HEK293 (cell line): Measurements from ENCODE around the gene TMEM187.

Experiments
- CTCF ChIA-PET: fragments of 350-600 bp; formaldehyde crosslinking; extraction: SDS; loops from one replicate; lab custom pipeline; 2021; ENCODE audit warnings: antibody characterized with exemption; lab: Yijun Ruan, JAX
- POLR2A ChIA-PET: fragments of 300-600 bp; formaldehyde crosslinking; extraction: SDS; loops from one replicate; lab custom pipeline; 2020; ENCODE audit warnings: antibody characterized with exemption, inconsistent platforms; lab: Yijun Ruan, JAX
- H3K27ac ChIP-seq: fragments of 200-500 bp; sonication (Bioruptor generic); 2 replicates; pipeline ENCODE4 v1.5.1; 2014; ENCODE audit warnings: low read depth, low read length, control low read depth, inconsistent platforms; ENCODE audit errors: extremely low read depth
- H3K36me3 ChIP-seq, 2 experiments: fragments of 200-500 bp in 1 of 2; sonication (Bioruptor generic) in 1 of 2; 1 replicate in 1 of 2; 2 replicates in 1 of 2; pipeline ENCODE4 v1.5.1; 2014 to 2017; ENCODE audit warnings: inconsistent platforms in 2 of 2, low read length in 2 of 2; ENCODE audit not compliant: control insufficient read depth in 2 of 2, insufficient read depth in 1 of 2
- H3K4me1 ChIP-seq: fragments of 200-500 bp; sonication (Bioruptor generic); 2 replicates; pipeline ENCODE4 v1.5.1; 2014; ENCODE audit warnings: mild to moderate bottlenecking, low read length, inconsistent platforms; ENCODE audit not compliant: control insufficient read depth, insufficient read depth
- H3K4me3 ChIP-seq: 2 replicates; pipeline ENCODE4 v1.5.1; 2011; ENCODE audit warnings: low read depth, mild to moderate bottlenecking, control low read depth, low read length, moderate library complexity
- H3K9me3 ChIP-seq: fragments of 200-500 bp; sonication (Bioruptor generic); 2 replicates; pipeline ENCODE4 v1.5.1; 2014; ENCODE audit warnings: low read depth, low read length, inconsistent platforms; ENCODE audit not compliant: control insufficient read depth, insufficient read depth
- HOXD13 ChIP-seq: sonication (generic); formaldehyde crosslinking; IDR thresholded peaks from 2 replicates; pipeline ENCODE4 v1.8.0; 2022; ENCODE audit warnings: missing genetic modification reagents, borderline replicate concordance
- KLF16 ChIP-seq: fragments of 450-650 bp; formaldehyde crosslinking; IDR thresholded peaks from 2 replicates; pipeline ENCODE4 v1.5.1; 2017; ENCODE audit warnings: missing biosample characterization, missing genetic modification characterization
- MYNN ChIP-seq: fragments of 450-650 bp; formaldehyde crosslinking; IDR thresholded peaks from 2 replicates; pipeline ENCODE4 v1.5.1; 2016; ENCODE audit warnings: missing biosample characterization, missing genetic modification characterization, borderline replicate concordance
- PRDM1 ChIP-seq: fragments of 450-650 bp; formaldehyde crosslinking; IDR thresholded peaks from 2 replicates; pipeline ENCODE4; 2016; ENCODE audit warnings: missing biosample characterization, missing genetic modification characterization
- YY2 ChIP-seq: fragments of 450-650 bp; formaldehyde crosslinking; IDR thresholded peaks from 2 replicates; pipeline ENCODE4 v1.5.1; 2016; ENCODE audit warnings: missing biosample characterization, missing genetic modification characterization
- ZBTB8A ChIP-seq: fragments of 450-650 bp; formaldehyde crosslinking; IDR thresholded peaks from 2 replicates; pipeline ENCODE4 v1.5.1; 2016; ENCODE audit warnings: missing biosample characterization, missing genetic modification characterization
- ZFP69B ChIP-seq: fragments of 450-650 bp; formaldehyde crosslinking; IDR thresholded peaks from 2 replicates; pipeline ENCODE4 v1.5.1; 2016; ENCODE audit warnings: missing biosample characterization, missing genetic modification characterization
- ZNF114 ChIP-seq: fragments of 450-650 bp; formaldehyde crosslinking; IDR thresholded peaks from 2 replicates; pipeline ENCODE4 v1.5.0; 2017; ENCODE audit warnings: missing biosample characterization, missing genetic modification characterization
- ZNF146 ChIP-seq: fragments of 450-650 bp; formaldehyde crosslinking; IDR thresholded peaks from 2 replicates; pipeline ENCODE4 v1.5.1; 2016; ENCODE audit warnings: missing biosample characterization, missing genetic modification characterization
- ZNF19 ChIP-seq: fragments of 450-650 bp; formaldehyde crosslinking; IDR thresholded peaks from 2 replicates; pipeline ENCODE4; 2016; ENCODE audit warnings: missing biosample characterization, missing genetic modification characterization, low read depth
- ZNF274 ChIP-seq, 2 experiments: fragments of 200-500 bp in 1 of 2; fragments of 450-650 bp in 1 of 2; sonication (Bioruptor generic) in 1 of 2; formaldehyde crosslinking in 1 of 2; IDR thresholded peaks; 2 replicates each; pipeline versions ENCODE4 v1.5.1 to v1.6.1; 2014 to 2016; ENCODE audit warnings: borderline replicate concordance in 1 of 2, inconsistent platforms in 1 of 2, low read length in 1 of 2, missing biosample characterization in 1 of 2, missing genetic modification characterization in 1 of 2
- ZNF366 ChIP-seq: fragments of 450-650 bp; formaldehyde crosslinking; conservative IDR thresholded peaks from 2 replicates; pipeline ENCODE4 v1.5.1; 2016; ENCODE audit warnings: missing biosample characterization, missing genetic modification characterization
- ZNF510 ChIP-seq: fragments of 450-650 bp; formaldehyde crosslinking; IDR thresholded peaks from 2 replicates; pipeline ENCODE4 v1.5.1; 2018; ENCODE audit warnings: mild to moderate bottlenecking, missing genetic modification characterization, missing biosample characterization; ENCODE audit not compliant: insufficient replicate concordance
- ZNF558 ChIP-seq: fragments of 450-650 bp; formaldehyde crosslinking; IDR thresholded peaks from 2 replicates; pipeline ENCODE4 v1.5.1; 2016; ENCODE audit warnings: missing biosample characterization, missing genetic modification characterization
- ZNF561 ChIP-seq: fragments of 450-650 bp; IDR thresholded peaks from 2 replicates; pipeline ENCODE4 v1.5.1; 2018; ENCODE audit warnings: missing biosample characterization, missing genetic modification characterization, borderline replicate concordance
- ZNF571 ChIP-seq: fragments of 450-650 bp; formaldehyde crosslinking; IDR thresholded peaks from 2 replicates; pipeline ENCODE4 v1.5.0; 2017; ENCODE audit warnings: missing biosample characterization, missing genetic modification characterization
- ZNF629 ChIP-seq: fragments of 450-650 bp; formaldehyde crosslinking; IDR thresholded peaks from 2 replicates; pipeline ENCODE4 v1.5.1; 2017; ENCODE audit warnings: missing biosample characterization, missing genetic modification characterization
- ZNF654 ChIP-seq: fragments of 450-650 bp; formaldehyde crosslinking; IDR thresholded peaks from 2 replicates; pipeline ENCODE4 v1.5.1; 2016; ENCODE audit warnings: low read depth, missing biosample characterization, missing genetic modification characterization
- ZSCAN23 ChIP-seq: fragments of 450-650 bp; formaldehyde crosslinking; IDR thresholded peaks from 2 replicates; pipeline ENCODE4 v1.5.1; 2016; ENCODE audit warnings: missing biosample characterization, missing genetic modification characterization
- TF ChIP-seq, protein P1 (sequence below): fragments of 450-650 bp; formaldehyde crosslinking; IDR thresholded peaks from 2 replicates; pipeline ENCODE4 v1.5.1; 2016; ENCODE audit warnings: missing biosample characterization, missing genetic modification characterization
- TF ChIP-seq, protein P2 (sequence below): fragments of 450-650 bp; formaldehyde crosslinking; IDR thresholded peaks from 2 replicates; pipeline ENCODE4 v1.5.1; 2016; ENCODE audit warnings: missing biosample characterization, missing genetic modification characterization
- TF ChIP-seq, protein P3 (sequence below): fragments of 450-650 bp; formaldehyde crosslinking; IDR thresholded peaks from 2 replicates; pipeline ENCODE4 v1.5.1; 2016; ENCODE audit warnings: missing biosample characterization, missing genetic modification characterization
- TF ChIP-seq, protein P4 (sequence below): fragments of 450-650 bp; IDR thresholded peaks from 2 replicates; pipeline ENCODE4 v1.5.1; 2018; ENCODE audit warnings: missing biosample characterization, missing genetic modification characterization
- TF ChIP-seq, protein P5 (sequence below): fragments of 450-650 bp; formaldehyde crosslinking; IDR thresholded peaks from 2 replicates; pipeline ENCODE4 v1.5.1; 2016; ENCODE audit warnings: missing biosample characterization, missing genetic modification characterization

The TMEM187 gene

DNA sequence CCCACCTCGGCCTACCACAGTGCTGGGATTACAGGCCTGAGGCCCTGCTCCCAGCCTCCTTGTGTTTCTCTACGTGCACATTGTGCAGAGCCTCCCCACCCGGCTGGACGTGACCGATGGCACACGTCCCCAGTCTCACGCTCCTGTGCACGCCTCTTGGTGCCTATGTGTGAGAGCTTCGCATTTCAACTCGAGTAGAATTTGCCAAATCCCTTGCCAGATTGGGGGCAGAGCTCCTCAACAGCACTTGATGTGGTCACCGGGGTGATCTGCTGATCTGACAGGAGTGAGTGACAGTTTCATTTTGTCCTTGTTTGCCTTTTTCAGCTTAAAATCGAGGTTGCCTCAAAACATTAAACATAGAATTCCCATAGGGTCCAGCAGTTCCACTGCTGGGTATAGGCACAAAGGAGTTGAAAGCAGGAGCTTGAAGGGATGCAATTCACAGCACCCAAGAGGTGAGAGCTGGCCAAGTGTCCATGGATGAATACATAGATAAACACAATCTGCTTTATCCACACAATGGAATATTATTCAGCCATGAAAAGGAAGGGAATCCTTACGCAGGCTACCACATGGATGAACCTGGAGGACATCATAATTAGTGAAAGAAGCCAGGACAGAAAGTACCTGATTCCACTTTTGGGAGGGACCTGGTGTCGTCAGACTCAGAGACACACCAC lies 17.6 kb downstream of the TMEM187 start:
- ChIA-PET CTCF (no interaction called here), POLR2A (no interaction called here)
- TF ChIP-seq ZNF571 (tag by site-specific recombination) (no peak), ZNF146 (tag by site-specific recombination) (peak; percentile 98)
- H3K4me3 ChIP-seq, result no peak overlapping the region
- H3K9me3 ChIP-seq, result no peaks in the 10 kb centered on the region
- no peaks in the 10 kb centered on the region for H3K36me3 ChIP-seq
- H3K27ac ChIP-seq, result no peak overlapping the region
- no peaks in the 10 kb centered on the region for H3K4me1 ChIP-seq

DNA sequence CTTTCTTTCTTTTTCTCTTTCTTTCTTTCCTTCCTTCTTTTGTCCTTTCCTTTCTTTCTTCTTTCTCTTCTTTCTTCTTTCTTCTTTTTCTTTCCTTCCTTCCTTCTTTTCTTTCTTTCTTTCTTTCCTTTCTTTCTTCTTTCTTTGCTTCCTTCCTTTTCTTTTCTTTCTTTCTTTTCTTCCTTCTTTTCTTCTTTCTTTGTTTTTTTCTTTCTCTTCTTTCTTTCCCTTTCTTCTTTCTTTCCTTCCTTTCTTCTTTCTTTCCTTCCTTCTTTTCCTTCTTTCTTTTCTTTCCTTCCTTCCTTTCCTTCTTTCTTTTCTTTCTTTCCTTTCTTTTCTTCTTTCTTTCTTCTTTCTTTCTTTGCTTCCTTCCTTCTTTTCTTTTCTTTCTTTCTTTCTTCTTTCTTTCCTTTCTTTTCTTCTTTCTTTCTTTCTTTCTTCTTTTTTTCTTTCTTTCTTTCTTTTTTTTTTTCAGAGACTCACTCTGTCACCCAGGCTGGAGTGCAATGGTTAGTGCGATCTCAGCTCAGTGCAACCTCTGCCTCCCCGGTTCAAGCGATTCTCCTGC lies 18.5 kb downstream of the TMEM187 start:
- ChIA-PET POLR2A (interaction anchor here (0.7 kb wide), 1 partner anchor 367 kb away, joined by 4 read pairs; no protein-coding TSS in a partner anchor), CTCF (interaction anchor here (1.3 kb wide), 1 partner anchor 22 kb away, joined by 3 read pairs; no protein-coding TSS in a partner anchor)
- Histone ChIP-seq H3K9me3 (no peaks in the 10 kb centered on the region), H3K27ac (no peak overlapping the region), H3K4me3 (no peak overlapping the region), H3K36me3 (no peaks in the 10 kb centered on the region), H3K4me1 (no peaks in the 10 kb centered on the region)
- TF ChIP-seq MYNN (no peak), ZSCAN23 (tag by site-specific recombination) (no peak), YY2 (no peak), HOXD13 (CRISPR knock-in tag) (no peak), ZNF19 (tag by site-specific recombination) (no peak), KLF16 (tag by site-specific recombination) (no peak), ZNF561 (no peak), ZNF510 (tag by site-specific recombination) (no peak), ZFP69B (tag by site-specific recombination) (no peak), ZNF114 (tag by site-specific recombination) (peak; percentile 65; the same call in 1 of the 2 replicates), ZNF629 (tag by site-specific recombination) (no peak), ZBTB8A (tag by site-specific recombination) (no peak), ZNF274 (IDR thresholded peaks at IDR 0.05; ENCODE audit: low read length) (no peak), ZNF274 (tag by site-specific recombination; IDR thresholded peaks at IDR 0.05; ENCODE audit: borderline replicate concordance) (no peak), ZNF558 (no peak), ZNF366 (peak; percentile 100), ZNF654 (tag by site-specific recombination) (no peak), PRDM1 (peak; percentile 89)
- TF ChIP-seq, protein P1, sequence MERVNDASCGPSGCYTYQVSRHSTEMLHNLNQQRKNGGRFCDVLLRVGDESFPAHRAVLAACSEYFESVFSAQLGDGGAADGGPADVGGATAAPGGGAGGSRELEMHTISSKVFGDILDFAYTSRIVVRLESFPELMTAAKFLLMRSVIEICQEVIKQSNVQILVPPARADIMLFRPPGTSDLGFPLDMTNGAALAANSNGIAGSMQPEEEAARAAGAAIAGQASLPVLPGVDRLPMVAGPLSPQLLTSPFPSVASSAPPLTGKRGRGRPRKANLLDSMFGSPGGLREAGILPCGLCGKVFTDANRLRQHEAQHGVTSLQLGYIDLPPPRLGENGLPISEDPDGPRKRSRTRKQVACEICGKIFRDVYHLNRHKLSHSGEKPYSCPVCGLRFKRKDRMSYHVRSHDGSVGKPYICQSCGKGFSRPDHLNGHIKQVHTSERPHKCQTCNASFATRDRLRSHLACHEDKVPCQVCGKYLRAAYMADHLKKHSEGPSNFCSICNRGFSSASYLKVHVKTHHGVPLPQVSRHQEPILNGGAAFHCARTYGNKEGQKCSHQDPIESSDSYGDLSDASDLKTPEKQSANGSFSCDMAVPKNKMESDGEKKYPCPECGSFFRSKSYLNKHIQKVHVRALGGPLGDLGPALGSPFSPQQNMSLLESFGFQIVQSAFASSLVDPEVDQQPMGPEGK (tag by site-specific recombination), result no peak
- TF ChIP-seq, protein P2, sequence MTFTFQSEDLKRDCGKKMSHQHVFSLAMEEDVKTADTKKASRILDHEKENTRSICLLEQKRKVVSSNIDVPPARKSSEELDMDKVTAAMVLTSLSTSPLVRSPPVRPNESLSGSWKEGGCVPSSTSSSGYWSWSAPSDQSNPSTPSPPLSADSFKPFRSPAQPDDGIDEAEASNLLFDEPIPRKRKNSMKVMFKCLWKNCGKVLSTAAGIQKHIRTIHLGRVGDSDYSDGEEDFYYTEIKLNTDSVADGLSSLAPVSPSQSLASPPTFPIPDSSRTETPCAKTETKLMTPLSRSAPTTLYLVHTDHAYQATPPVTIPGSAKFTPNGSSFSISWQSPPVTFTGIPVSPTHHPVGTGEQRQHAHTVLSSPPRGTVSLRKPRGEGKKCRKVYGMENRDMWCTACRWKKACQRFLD (tag by site-specific recombination), result no peak
- TF ChIP-seq, protein P3, sequence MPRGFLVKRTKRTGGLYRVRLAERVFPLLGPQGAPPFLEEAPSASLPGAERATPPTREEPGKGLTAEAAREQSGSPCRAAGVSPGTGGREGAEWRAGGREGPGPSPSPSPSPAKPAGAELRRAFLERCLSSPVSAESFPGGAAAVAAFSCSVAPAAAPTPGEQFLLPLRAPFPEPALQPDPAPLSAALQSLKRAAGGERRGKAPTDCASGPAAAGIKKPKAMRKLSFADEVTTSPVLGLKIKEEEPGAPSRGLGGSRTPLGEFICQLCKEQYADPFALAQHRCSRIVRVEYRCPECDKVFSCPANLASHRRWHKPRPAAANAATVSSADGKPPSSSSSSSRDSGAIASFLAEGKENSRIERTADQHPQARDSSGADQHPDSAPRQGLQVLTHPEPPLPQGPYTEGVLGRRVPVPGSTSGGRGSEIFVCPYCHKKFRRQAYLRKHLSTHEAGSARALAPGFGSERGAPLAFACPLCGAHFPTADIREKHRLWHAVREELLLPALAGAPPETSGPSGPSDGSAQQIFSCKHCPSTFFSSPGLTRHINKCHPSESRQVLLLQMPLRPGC (tag by site-specific recombination), result no peak
- TF ChIP-seq, protein P4, sequence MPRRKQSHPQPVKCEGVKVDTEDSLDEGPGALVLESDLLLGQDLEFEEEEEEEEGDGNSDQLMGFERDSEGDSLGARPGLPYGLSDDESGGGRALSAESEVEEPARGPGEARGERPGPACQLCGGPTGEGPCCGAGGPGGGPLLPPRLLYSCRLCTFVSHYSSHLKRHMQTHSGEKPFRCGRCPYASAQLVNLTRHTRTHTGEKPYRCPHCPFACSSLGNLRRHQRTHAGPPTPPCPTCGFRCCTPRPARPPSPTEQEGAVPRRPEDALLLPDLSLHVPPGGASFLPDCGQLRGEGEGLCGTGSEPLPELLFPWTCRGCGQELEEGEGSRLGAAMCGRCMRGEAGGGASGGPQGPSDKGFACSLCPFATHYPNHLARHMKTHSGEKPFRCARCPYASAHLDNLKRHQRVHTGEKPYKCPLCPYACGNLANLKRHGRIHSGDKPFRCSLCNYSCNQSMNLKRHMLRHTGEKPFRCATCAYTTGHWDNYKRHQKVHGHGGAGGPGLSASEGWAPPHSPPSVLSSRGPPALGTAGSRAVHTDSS (tag by site-specific recombination), result no peak
- TF ChIP-seq, protein P5, sequence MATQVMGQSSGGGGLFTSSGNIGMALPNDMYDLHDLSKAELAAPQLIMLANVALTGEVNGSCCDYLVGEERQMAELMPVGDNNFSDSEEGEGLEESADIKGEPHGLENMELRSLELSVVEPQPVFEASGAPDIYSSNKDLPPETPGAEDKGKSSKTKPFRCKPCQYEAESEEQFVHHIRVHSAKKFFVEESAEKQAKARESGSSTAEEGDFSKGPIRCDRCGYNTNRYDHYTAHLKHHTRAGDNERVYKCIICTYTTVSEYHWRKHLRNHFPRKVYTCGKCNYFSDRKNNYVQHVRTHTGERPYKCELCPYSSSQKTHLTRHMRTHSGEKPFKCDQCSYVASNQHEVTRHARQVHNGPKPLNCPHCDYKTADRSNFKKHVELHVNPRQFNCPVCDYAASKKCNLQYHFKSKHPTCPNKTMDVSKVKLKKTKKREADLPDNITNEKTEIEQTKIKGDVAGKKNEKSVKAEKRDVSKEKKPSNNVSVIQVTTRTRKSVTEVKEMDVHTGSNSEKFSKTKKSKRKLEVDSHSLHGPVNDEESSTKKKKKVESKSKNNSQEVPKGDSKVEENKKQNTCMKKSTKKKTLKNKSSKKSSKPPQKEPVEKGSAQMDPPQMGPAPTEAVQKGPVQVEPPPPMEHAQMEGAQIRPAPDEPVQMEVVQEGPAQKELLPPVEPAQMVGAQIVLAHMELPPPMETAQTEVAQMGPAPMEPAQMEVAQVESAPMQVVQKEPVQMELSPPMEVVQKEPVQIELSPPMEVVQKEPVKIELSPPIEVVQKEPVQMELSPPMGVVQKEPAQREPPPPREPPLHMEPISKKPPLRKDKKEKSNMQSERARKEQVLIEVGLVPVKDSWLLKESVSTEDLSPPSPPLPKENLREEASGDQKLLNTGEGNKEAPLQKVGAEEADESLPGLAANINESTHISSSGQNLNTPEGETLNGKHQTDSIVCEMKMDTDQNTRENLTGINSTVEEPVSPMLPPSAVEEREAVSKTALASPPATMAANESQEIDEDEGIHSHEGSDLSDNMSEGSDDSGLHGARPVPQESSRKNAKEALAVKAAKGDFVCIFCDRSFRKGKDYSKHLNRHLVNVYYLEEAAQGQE (tag by site-specific recombination), result no peak
